IMR-90 (cell line): ENCODE results near the gene PLA2G10. TPM values are rescaled to one million over a fixed set of nuclear protein-coding genes. Genes with fewer than 3 reads are reported as not detected.

Experiments
- ATAC-seq: fragments of 200-7000 bp; cut with Tn5 transposase; 2 replicates; pipeline ENCODE4 v1.9.1; 2020; ENCODE audit warnings: low read depth, mild to moderate bottlenecking, moderate library complexity
- BruUV-seq: library from RNA; stranded (reverse); fragments of 400-500 nt; replicated peaks from 2 replicates; lab custom pipeline; 2021; lab: Mats Ljungman, UMichigan
- CTCF ChIA-PET: fragments of 300-600 bp; formaldehyde crosslinking; extraction: SDS; loops from one replicate; lab custom pipeline; 2021; ENCODE audit warnings: antibody characterized with exemption; lab: Yijun Ruan, JAX
- POLR2A ChIA-PET: fragments of 300-600 bp; sonication (Branson Sonifier 250); formaldehyde crosslinking; loops from one replicate; lab custom pipeline; 2022; ENCODE audit warnings: antibody characterized with exemption; ENCODE audit not compliant: unreplicated experiment; lab: Charles Lee
- DNase-seq: peaks from one replicate; pipeline ENCODE4 v3.0.0; 2013
- H2AFZ ChIP-seq: replicated peaks from 2 replicates; pipeline ENCODE3; 2013; ENCODE audit warnings: low read length, mild to moderate bottlenecking; ENCODE audit not compliant: poor library complexity
- H2AK5ac ChIP-seq: 2 replicates; pipeline ENCODE4 v1.6.1; 2013; ENCODE audit warnings: low read depth, low read length, inconsistent platforms
- H2AK9ac ChIP-seq: replicated peaks from 2 replicates; pipeline ENCODE3; 2013; ENCODE audit warnings: mild to moderate bottlenecking, low read depth, low read length, moderate library complexity; ENCODE audit not compliant: poor library complexity
- H2BK120ac ChIP-seq: 2 replicates; pipeline ENCODE4 v1.6.1; 2013; ENCODE audit warnings: low read depth, low read length, inconsistent platforms
- H2BK15ac ChIP-seq: 3 replicates; pipeline ENCODE4 v1.6.1; 2013; ENCODE audit warnings: low read depth, low read length, inconsistent platforms
- H2BK20ac ChIP-seq: 2 replicates; pipeline ENCODE4 v1.6.1; 2013; ENCODE audit warnings: low read depth, mild to moderate bottlenecking, inconsistent platforms, low read length, moderate library complexity
- H2BK5ac ChIP-seq: 2 replicates; pipeline ENCODE4 v1.6.1; 2013; ENCODE audit warnings: mild to moderate bottlenecking, low read depth, low read length, inconsistent platforms; ENCODE audit not compliant: poor library complexity, severe bottlenecking
- H3K14ac ChIP-seq: replicated peaks from 2 replicates; pipeline ENCODE4 v1.6.1; 2013; ENCODE audit warnings: low read depth, low read length, inconsistent platforms
- H3K18ac ChIP-seq: 2 replicates; pipeline ENCODE4 v1.6.1; 2013; ENCODE audit warnings: low read depth, low read length, control low read depth
- H3K23ac ChIP-seq: 2 replicates; pipeline ENCODE4 v1.6.1; 2013; ENCODE audit warnings: low read depth, low read length, inconsistent platforms
- H3K27ac ChIP-seq: 2 replicates; pipeline ENCODE4 v1.5.1; 2013; ENCODE audit warnings: mild to moderate bottlenecking, control low read depth, low read length; ENCODE audit not compliant: insufficient read depth
- H3K27me3 ChIP-seq: 2 replicates; pipeline ENCODE4 v1.6.1; 2013; ENCODE audit warnings: low read length; ENCODE audit not compliant: control insufficient read depth, insufficient read depth
- H3K36me3 ChIP-seq: 2 replicates; pipeline ENCODE4 v1.6.1; 2013; ENCODE audit warnings: low read length, mixed read lengths; ENCODE audit not compliant: control insufficient read depth, insufficient read depth
- H3K4ac ChIP-seq: 2 replicates; pipeline ENCODE4 v1.6.1; 2013; ENCODE audit warnings: low read depth, low read length, inconsistent platforms
- H3K4me1 ChIP-seq: 2 replicates; pipeline ENCODE4 v1.6.1; 2013; ENCODE audit warnings: low read length, mixed read lengths; ENCODE audit not compliant: control insufficient read depth, insufficient read depth
- H3K4me2 ChIP-seq: 2 replicates; pipeline ENCODE4 v1.6.1; 2013; ENCODE audit warnings: low read depth, mild to moderate bottlenecking, control low read depth, low read length, moderate library complexity
- H3K4me3 ChIP-seq: 2 replicates; pipeline ENCODE4 v1.5.1; 2013; ENCODE audit warnings: low read depth, mild to moderate bottlenecking, control low read depth, low read length, moderate library complexity; ENCODE audit not compliant: insufficient read depth
- H3K56ac ChIP-seq: 2 replicates; pipeline ENCODE4 v1.6.1; 2013; ENCODE audit warnings: low read length, inconsistent platforms; ENCODE audit not compliant: insufficient read depth; ENCODE audit errors: extremely low read depth
- H3K79me1 ChIP-seq, 2 experiments: 2 replicates each; pipeline ENCODE4 v1.6.1; 2013; ENCODE audit warnings: low read length in 2 of 2, inconsistent platforms in 1 of 2, low read depth in 1 of 2
- H3K9ac ChIP-seq: 2 replicates; pipeline ENCODE4 v1.6.1; 2013; ENCODE audit warnings: low read depth, low read length, control low read depth
- H3K9me1 ChIP-seq: 2 replicates; pipeline ENCODE4 v1.6.1; 2013; ENCODE audit warnings: low read length, inconsistent platforms; ENCODE audit not compliant: insufficient read depth
- H3K9me3 ChIP-seq: 2 replicates; pipeline ENCODE4 v1.6.1; 2013; ENCODE audit warnings: low read length; ENCODE audit not compliant: control insufficient read depth, insufficient read depth
- H4K20me1 ChIP-seq: 2 replicates; pipeline ENCODE4 v1.6.1; 2013; ENCODE audit warnings: low read length, inconsistent platforms; ENCODE audit not compliant: insufficient read depth
- H4K5ac ChIP-seq: 2 replicates; pipeline ENCODE4 v1.6.1; 2013; ENCODE audit warnings: mild to moderate bottlenecking, low read depth, low read length, control low read depth
- H4K8ac ChIP-seq, 2 experiments: 2 replicates each; pipeline ENCODE4 v1.6.1; 2013; ENCODE audit warnings: low read depth in 2 of 2, low read length in 2 of 2, control low read depth in 1 of 2, inconsistent platforms in 1 of 2
- H4K91ac ChIP-seq: 2 replicates; pipeline ENCODE4 v1.6.1; 2013; ENCODE audit warnings: low read depth, low read length, inconsistent platforms; ENCODE audit not compliant: insufficient read depth
- BHLHE40 ChIP-seq: fragments of 150-350 bp; IDR thresholded peaks from 2 replicates; pipeline ENCODE4 v1.6.1; 2016; ENCODE audit warnings: mild to moderate bottlenecking, low read depth, low read length
- NFE2L2 ChIP-seq: fragments of 150-350 bp; IDR thresholded peaks from 2 replicates; pipeline ENCODE4 v1.6.1; 2016; ENCODE audit warnings: low read depth, mild to moderate bottlenecking, low read length
- USF2 ChIP-seq: fragments of 150-350 bp; IDR thresholded peaks from 2 replicates; pipeline ENCODE4 v1.6.1; 2017; ENCODE audit warnings: mild to moderate bottlenecking, antibody characterized with exemption, low read length, low read depth
- WGBS, 2 experiments: methylation state at CpG; one replicate each; pipeline versions ENCODE4 v1.1.5 to v1.1.7; 2013; ENCODE audit warnings: missing lambda C conversion rate in 2 of 2; ENCODE audit not compliant: insufficient read length in 1 of 2; ENCODE audit errors: extremely low coverage in 2 of 2; 5-methylcytosine and 5-hydroxymethylcytosine counted together
- dilution Hi-C: fragments of 300-500 bp; cut with HindIII; formaldehyde crosslinking; loops from one replicate; pipeline ENCODE4 v1.14.3; 2018; ENCODE audit warnings: low sequenced_read_pairs; ENCODE audit not compliant: unreplicated experiment
- in situ Hi-C: fragments of 300-500 bp; cut with MboI; formaldehyde crosslinking; loops from 3 replicates; pipeline ENCODE4 v1.14.3; 2019; ENCODE audit warnings: low sequenced_read_pairs, inconsistent platforms, mixed read lengths
- intact Hi-C: fragments of 100-400 bp; cut with micrococcal nuclease; formaldehyde crosslinking; loops from 2 replicates; pipeline ENCODE4 v1.10.0; 2022
- polyA plus RNA-seq, 3 experiments: library from polyadenylated mRNA; depleted of rRNA; stranded (reverse); fragments of >200 nt; gene quantifications; 2 replicates each; pipeline ENCODE4 v1.2.3, GENCODE V29; 2012; ENCODE audit warnings: low replicate concordance in 1 of 3
- total RNA-seq: library from RNA; depleted of rRNA; stranded (reverse); fragments of >200 nt; gene quantifications from 2 replicates; pipeline ENCODE4 v1.2.3, GENCODE V29; 2012

The PLA2G10 gene
- total and polyA plus RNA-seq, 2 of the 4 experiments (the other 2 are of a cell fraction), result not detected

- TF ChIP-seq NFE2L2, result no peak
- TF ChIP-seq USF2, result no peak
- no peak for TF ChIP-seq BHLHE40
- no peaks in the 10 kb centered on the region for H3K27me3 ChIP-seq
- no peak overlapping the region for H4K91ac ChIP-seq
- no peak overlapping the region for H2AFZ ChIP-seq
- H3K79me1 ChIP-seq, result no peaks in the 10 kb centered on the region
- H2BK15ac ChIP-seq, result no peak overlapping the region
- H3K4me3 ChIP-seq, result no peak overlapping the region
- H3K9me1 ChIP-seq, result no peaks in the 10 kb centered on the region
- H2BK20ac ChIP-seq, result no peak overlapping the region
- H3K4me1 ChIP-seq, result no peaks in the 10 kb centered on the region
- ChIA-PET POLR2A (no interaction called here), CTCF (no interaction called here)
- no TSS peak for BruUV-seq
- H2AK9ac ChIP-seq, result no peak overlapping the region
- H4K8ac ChIP-seq, result no peak overlapping the region
- H2BK5ac ChIP-seq, result no peak overlapping the region
- H3K9ac ChIP-seq, result no peak overlapping the region
- no peak for DNase-seq
- H4K20me1 ChIP-seq, result no peaks in the 10 kb centered on the region
- no peak overlapping the region for H4K5ac ChIP-seq
- H3K14ac ChIP-seq, result no peak overlapping the region
- intact Hi-C loops (no loop called here), in situ Hi-C loops (no loop called here), dilution Hi-C loops (no loop called here)
- H3K9me3 ChIP-seq, result no peaks in the 10 kb centered on the region
- no peaks in the 10 kb centered on the region for H3K36me3 ChIP-seq
- no peak for ATAC-seq
- no peak overlapping the region for H3K23ac ChIP-seq
- no peak overlapping the region for H2BK120ac ChIP-seq
- H3K4me2 ChIP-seq, result no peak overlapping the region
- H3K18ac ChIP-seq, result no peak overlapping the region
- H3K4ac ChIP-seq, result no peak overlapping the region
- 57% methylated on average over 2 of the region's 5 CpGs; no CpG with 5 or more reads in 1 of the 2 experiments for WGBS, 2 experiments
- H3K27ac ChIP-seq, result no peak overlapping the region
- H2AK5ac ChIP-seq, result no peak overlapping the region
- H3K56ac ChIP-seq, result no peak overlapping the region
Observed at GRCh38 chr16:14677627-14678026, 16.5 kb downstream of the PLA2G10 start.
